GM19328 (cell line): Measurements from ENCODE around the gene SLC17A7.
"Not testable (repeated sequence)": the region's sequence is repeated elsewhere in the genome, so short reads cannot be mapped to it uniquely, and the experiment has no call there.

Source experiments
- ATAC-seq: cut with Tn5 transposase; IDR thresholded peaks from one replicate; pipeline ENCODE4 v1.9.1; 2021; ENCODE audit warnings: mild to moderate bottlenecking, moderate library complexity; ENCODE audit not compliant: unreplicated experiment

SLC17A7 gene

DNA sequence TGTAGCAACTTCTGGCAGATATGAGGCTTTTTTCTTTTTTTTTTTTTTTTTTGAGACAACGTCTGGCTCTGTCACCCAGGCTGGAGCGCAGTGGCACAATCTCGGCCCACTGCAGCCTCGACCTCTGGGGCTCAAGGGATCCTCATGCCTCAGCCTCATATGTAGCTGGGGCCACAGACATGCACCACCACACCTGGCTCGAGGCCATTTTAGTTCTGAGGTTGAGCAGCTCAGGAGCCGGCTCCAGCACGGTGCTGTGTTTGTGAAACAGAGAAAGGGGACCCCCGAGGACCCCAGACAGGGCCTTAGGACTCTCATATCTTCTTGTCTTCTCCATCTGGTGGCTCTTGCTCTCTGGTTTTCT lies 29.3 kb upstream of the SLC17A7 start:
- ATAC-seq = no peak

- no peak for ATAC-seq
These were observed 28.7 kb upstream of the SLC17A7 start for GRCh38 chr19:49469828-49470614.

DNA sequence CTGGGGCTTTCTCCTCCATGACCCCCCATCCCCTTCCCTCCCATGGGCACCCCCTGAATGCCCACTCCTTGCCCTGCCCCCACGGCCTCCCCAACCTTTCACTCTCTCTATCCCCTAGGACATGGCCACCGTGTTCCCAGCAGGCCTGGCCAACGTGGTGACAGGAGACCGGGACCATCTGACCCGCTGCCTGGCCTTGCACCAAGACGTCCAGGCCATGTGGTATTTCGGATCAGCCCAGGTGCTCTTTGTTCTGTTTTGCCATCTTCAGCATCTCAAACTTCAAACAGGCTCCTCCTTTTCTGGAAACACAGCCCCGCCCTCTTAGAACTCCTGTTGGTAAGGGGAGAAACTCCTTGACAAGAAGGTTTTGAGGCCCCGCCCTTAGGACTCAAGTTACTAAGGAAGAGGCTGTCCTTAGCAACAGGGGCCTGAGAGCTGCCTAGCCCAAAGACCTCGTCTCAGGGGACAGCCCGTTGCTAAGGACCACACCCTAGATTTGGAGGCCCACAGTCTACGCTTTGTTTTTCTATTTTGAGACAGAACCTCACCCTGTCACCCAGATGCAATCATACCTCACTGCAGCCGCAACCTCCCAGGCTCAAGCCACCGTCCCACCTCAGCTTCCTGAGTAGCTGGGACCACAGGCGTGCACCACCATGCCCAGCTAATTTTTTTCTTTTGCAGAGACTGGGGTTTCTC lies 27.6 kb upstream of the SLC17A7 start:
- peak; percentile 60 for ATAC-seq

DNA sequence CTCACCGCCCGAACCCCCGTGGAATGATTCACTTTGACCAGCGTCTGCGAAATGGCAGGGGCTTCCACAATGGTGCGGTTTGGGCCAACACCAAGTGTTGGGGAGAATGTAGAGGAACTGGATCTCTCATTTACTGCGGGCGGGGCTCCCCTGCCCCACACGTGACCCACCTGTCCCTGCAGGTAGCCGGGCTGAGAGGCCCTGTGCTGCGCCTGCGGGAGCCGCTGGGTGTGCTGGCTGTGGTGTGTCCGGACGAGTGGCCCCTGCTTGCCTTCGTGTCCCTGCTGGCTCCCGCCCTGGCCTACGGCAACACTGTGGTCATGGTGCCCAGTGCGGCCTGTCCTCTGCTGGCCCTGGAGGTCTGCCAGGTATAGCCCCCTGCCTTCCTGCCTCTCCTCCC lies 26.9 kb upstream of the SLC17A7 start:
- ATAC-seq = no peak

DNA sequence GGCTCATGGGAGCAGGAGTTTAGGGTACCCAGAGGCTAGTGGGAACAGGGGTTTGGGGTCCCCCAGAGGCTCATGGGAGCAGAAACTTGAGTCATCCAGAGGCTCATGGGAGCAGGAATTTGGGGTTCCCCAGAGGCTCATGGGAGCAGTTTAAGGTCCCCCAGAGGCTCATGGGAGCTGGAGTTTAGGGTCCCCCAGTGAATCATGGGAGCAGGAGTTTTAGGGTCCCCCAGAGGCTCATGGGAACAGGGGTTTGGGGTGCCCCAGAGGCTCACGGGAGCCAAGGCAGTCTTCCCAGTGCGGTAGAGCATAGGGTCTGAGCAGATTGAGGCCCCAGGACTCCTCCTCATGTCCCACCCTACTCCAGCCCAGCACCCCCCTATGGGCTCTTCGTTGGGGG lies 24.0 kb upstream of the SLC17A7 start:
- no peak for ATAC-seq

- no peak for ATAC-seq
These were observed 22.8 kb upstream of the SLC17A7 start for GRCh38 chr19:49463960-49464740.

DNA sequence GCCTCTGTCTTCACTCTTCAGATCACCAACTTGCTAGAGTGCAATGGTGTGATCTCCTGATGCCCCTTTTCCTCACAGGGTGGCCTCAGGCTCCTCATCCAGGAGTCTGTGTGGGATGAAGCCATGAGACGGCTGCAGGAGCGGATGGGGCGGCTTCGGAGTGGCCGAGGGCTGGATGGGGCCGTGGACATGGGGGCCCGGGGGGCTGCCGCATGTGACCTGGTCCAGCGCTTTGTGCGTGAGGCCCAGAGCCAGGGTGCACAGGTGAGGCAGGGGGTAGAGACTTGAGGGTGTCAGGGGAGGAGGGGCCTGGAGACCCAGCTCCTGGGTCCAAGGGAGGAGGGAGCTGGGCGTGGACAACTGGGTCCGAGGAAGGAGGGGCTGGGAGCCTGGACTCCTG lies 21.2 kb upstream of the SLC17A7 start:
- no peak for ATAC-seq

- no peak for ATAC-seq
These were observed 20.3 kb upstream of the SLC17A7 start for GRCh38 chr19:49461656-49462055.

- ATAC-seq = not testable (repeated sequence)
These were observed 19.8 kb upstream of the SLC17A7 start for GRCh38 chr19:49461130-49461529.

- no peak for ATAC-seq
These were observed 18.1 kb upstream of the SLC17A7 start for GRCh38 chr19:49459388-49459787.

DNA sequence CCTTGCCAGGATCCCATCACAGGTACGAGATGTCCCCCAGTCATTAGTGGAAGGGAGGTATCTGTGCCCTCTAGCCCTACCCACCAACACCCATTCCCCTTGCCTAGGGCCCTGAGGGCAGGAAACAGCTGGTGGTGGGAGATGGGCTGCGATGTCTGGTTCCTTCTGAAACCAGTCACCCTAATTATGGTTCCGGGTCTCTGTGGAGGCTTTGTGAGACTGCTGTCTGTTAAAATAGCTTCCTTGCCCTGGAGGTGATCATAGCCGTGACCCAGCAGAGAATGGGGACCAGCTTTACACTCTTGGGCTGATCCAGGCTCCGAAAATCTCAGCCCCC lies 17.2 kb upstream of the SLC17A7 start:
- ATAC-seq = no peak

GRCh38 chr19:49456326-49456725 lies 15.0 kb upstream of the SLC17A7 start:
- ATAC-seq = no peak

- no peak for ATAC-seq
These were observed 14.4 kb upstream of the SLC17A7 start for GRCh38 chr19:49455773-49456172.

DNA sequence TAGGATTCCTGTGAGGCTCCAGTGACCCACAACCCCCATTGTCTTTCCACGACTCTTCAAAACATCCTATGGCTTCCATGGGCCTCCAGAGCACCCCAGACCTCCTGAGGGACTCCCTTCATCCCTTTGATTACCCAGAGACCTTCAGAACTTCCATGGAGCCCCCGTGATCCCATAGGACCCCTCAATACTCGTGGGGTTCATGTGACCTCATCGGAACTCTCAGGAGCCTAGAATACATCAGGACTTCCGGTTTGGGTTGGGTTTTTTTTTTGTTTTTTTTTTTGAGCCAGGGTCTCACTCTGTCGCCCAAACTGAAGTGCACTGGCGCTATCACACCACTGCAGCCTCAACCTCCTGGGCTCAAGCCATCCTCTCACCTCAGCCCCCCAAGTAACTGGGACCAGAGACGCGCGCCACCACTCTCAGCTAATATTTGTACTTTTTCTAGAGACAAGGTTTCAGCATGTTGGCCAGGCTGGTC lies 12.5 kb upstream of the SLC17A7 start:
- no peak for ATAC-seq

- ATAC-seq = peak; percentile 78
These were observed 11.9 kb upstream of the SLC17A7 start, which contains the start of gene ALDH16A1 for GRCh38 chr19:49453013-49453756. ALDH16A1 (plus strand) TSS chr19:49453225; CDS start chr19:49453332, 107 bp downstream.

GRCh38 chr19:49451430-49452181 lies 10.3 kb upstream of the SLC17A7 start, which contains the start of gene PIH1D1:
PIH1D1 (minus strand) TSS chr19:49451814; CDS start chr19:49451574, 240 bp downstream.
- peak; percentile 49 for ATAC-seq

GRCh38 chr19:49450405-49450804 lies 9.1 kb upstream of the SLC17A7 start:
- ATAC-seq = no peak

DNA sequence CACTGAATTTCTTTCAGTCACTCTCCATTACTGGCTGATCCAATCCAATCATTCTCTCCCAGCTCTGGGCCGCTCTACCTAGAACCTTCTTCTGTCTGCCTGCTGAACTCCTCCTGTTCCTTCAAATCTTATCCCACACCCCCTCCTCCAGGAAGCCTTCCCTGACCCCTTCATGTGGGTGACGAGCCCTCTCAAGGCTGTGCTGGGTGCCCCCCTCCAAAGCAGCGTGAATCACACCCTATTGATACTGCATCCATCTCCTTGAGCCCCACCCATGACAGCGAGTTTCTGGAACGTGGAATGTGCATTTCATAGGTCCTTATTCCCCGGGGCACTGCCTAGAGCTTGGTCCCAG lies 7.1 kb upstream of the SLC17A7 start:
- ATAC-seq = no peak

GRCh38 chr19:49447485-49448431 lies 6.4 kb upstream of the SLC17A7 start:
- ATAC-seq = no peak
